Body of pancreas (tissue), 4 donors: ENCODE measurements around the gene SUPT5H. TPM values are rescaled to one million over a fixed set of nuclear protein-coding genes. Genes with fewer than 3 reads are reported as not detected.
"Not testable (repeated sequence)": the region's sequence is repeated elsewhere in the genome, so short reads cannot be mapped to it uniquely, and the experiment has no call there.

Experiments used
- ATAC-seq: fragments of 150-250 bp; one replicate; pipeline ENCODE4 v1.9.1; 2016
- DNase-seq, 4 donors: peaks; one replicate each; pipeline ENCODE4 v3.0.0-alpha.2; 2019
- H3K27ac ChIP-seq, 4 donors: fragments of 200-600 bp; sonication (generic); 1 replicate in 3 of 4; 2 replicates in 1 of 4; pipeline versions ENCODE4 v1.5.1 to v1.6.1; 2016 to 2019; ENCODE audit warnings: mild to moderate bottlenecking in 1 of 4, mixed read lengths in 1 of 4, moderate library complexity in 1 of 4
- H3K27me3 ChIP-seq, 2 donors: fragments of 200-600 bp; sonication (generic); one replicate each; pipeline ENCODE4 v1.6.0; 2016; ENCODE audit warnings: mild to moderate bottlenecking in 1 of 2
- H3K36me3 ChIP-seq, 2 donors: fragments of 200-600 bp; sonication (generic); replicated peaks in 1 of 2; 2 replicates each; pipeline ENCODE4 v1.5.1; 2016; ENCODE audit warnings: low read depth in 2 of 2; ENCODE audit not compliant: insufficient read depth in 1 of 2
- H3K4me1 ChIP-seq: fragments of 200-600 bp; sonication (generic); one replicate; pipeline ENCODE4 v1.6.0; 2016
- H3K4me3 ChIP-seq, 2 donors: fragments of 200-600 bp; sonication (generic); 1 replicate in 1 of 2; 2 replicates in 1 of 2; pipeline ENCODE4 v1.5.1; 2016 to 2019
- H3K9me3 ChIP-seq, 3 donors: fragments of 200-600 bp; sonication (generic); 1 replicate in 2 of 3; 2 replicates in 1 of 3; pipeline ENCODE4 v1.5.1; 2016
- POLR2A ChIP-seq, 3 donors: fragments of 450-650 bp; IDR thresholded peaks; one replicate each; pipeline ENCODE4 v1.6.1; 2016; ENCODE audit warnings: antibody characterized with exemption in 3 of 3, mild to moderate bottlenecking in 2 of 3
- WGBS, 2 donors: methylation state at CpG; one replicate each; pipeline ENCODE4 v1.1.5; 2017; 5-methylcytosine and 5-hydroxymethylcytosine counted together
- intact Hi-C: fragments of 100-400 bp; cut with DNase I; formaldehyde crosslinking; loops from one replicate; pipeline ENCODE4 v1.15.1; 2023
- total RNA-seq, 2 donors: library from RNA; depleted of rRNA; stranded (reverse); fragments of >200 nt; gene quantifications; one replicate each; pipeline ENCODE4 v1.1.0, GENCODE V29; 2016
- TF ChIP-seq, protein P1 (sequence below), 7 experiments: fragments of 450-650 bp in 4 of 7; fragments of 200-600 bp in 3 of 7; sonication (generic) in 3 of 7; IDR thresholded peaks; one replicate each; pipeline ENCODE4 v1.5.1; 2016 to 2019; ENCODE audit warnings: antibody characterized with exemption in 7 of 7

Gene SUPT5H
- total RNA-seq, 2 donors from 2014 or later, result 82.0 to 90.3 TPM

- Histone ChIP-seq H3K27ac (no peak overlapping the region), H3K4me3 (no peak overlapping the region), H3K27me3 (no peaks in the 10 kb centered on the region), H3K9me3 (no peaks in the 10 kb centered on the region), H3K4me1 (no peaks in the 10 kb centered on the region), H3K36me3 (peaks cover 26 to 66% of the 10 kb centered on the region in 2 donors)
- intact Hi-C loops, result loop anchor here (10.0 kb wide), 1 partner anchor 62 kb away; the partner anchor contains the start of gene EID2B
- DNase-seq (no peak), ATAC-seq (no peak)
- TF ChIP-seq, protein P1, sequence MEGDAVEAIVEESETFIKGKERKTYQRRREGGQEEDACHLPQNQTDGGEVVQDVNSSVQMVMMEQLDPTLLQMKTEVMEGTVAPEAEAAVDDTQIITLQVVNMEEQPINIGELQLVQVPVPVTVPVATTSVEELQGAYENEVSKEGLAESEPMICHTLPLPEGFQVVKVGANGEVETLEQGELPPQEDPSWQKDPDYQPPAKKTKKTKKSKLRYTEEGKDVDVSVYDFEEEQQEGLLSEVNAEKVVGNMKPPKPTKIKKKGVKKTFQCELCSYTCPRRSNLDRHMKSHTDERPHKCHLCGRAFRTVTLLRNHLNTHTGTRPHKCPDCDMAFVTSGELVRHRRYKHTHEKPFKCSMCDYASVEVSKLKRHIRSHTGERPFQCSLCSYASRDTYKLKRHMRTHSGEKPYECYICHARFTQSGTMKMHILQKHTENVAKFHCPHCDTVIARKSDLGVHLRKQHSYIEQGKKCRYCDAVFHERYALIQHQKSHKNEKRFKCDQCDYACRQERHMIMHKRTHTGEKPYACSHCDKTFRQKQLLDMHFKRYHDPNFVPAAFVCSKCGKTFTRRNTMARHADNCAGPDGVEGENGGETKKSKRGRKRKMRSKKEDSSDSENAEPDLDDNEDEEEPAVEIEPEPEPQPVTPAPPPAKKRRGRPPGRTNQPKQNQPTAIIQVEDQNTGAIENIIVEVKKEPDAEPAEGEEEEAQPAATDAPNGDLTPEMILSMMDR (IDR thresholded peaks at IDR 0.05), result no peak
- no peak for TF ChIP-seq POLR2A (IDR thresholded peaks at IDR 0.05)
- 88 to 97% methylated on average over 10 to 25 of the region's 32 CpGs for WGBS, 2 donors
Observed at GRCh38 chr19:39472746-39473442, 27.5 kb downstream of the SUPT5H start.

DNA sequence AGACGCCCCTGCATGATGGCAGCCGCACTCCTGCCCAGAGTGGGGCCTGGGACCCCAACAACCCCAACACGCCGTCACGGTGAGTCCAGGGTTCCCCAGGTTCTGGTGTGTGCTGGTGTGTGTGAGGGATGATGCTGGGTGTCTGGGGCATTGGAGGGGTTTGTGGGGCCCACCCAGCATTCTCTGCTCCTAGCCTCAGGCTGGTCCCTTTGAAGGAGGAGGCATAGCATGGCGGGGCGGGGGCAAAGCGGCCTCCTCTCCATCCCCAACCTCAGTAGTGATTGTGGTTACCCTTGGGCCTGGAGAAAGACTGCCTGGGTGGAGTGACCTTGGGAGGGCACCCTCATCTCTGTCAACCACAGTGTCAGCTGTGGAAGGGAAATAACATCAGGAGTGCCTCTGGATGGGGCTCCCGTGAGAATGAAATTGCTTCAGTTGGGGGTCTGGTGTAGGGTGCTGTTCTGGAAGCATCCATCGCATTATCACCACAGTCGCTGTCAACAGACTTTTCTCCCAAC is 28.1 kb downstream of the SUPT5H start:
- ATAC-seq (no peak), DNase-seq (no peak)
- H3K4me1 ChIP-seq, result no peaks in the 10 kb centered on the region
- H3K27me3 ChIP-seq, result no peaks in the 10 kb centered on the region
- intact Hi-C loops, result loop anchor here (10.0 kb wide), 1 partner anchor 61 kb away; the partner anchor contains the start of gene EID2B
- 83 to 93% methylated on average over 5 to 8 of the region's 11 CpGs for WGBS, 2 donors
- no peaks in the 10 kb centered on the region for H3K9me3 ChIP-seq
- H3K27ac ChIP-seq, result no peak overlapping the region
- H3K4me3 ChIP-seq, result no peak overlapping the region
- TF ChIP-seq, protein P1 (IDR thresholded peaks at IDR 0.05), result no peak
- no peak for TF ChIP-seq POLR2A (IDR thresholded peaks at IDR 0.05)
- H3K36me3 ChIP-seq, result peaks cover 20 to 61% of the 10 kb centered on the region in 2 donors

DNA sequence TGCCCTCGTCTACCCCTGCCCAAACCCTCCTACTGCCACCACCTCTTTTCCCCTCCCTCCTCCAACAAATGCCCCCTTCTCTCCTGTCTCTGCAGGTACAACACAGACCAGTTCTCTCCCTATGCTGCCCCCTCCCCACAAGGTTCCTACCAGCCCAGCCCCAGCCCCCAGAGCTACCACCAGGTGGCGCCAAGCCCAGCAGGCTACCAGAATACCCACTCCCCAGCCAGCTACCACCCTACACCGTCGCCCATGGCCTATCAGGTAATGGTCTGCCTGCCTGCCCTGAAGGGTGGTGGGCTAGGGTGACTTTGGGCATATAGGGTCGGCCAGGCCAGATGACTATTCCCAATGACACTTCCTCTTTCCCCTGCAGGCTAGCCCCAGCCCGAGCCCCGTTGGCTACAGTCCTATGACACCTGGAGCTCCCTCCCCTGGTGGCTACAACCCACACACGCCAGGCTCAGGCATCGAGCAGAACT is 28.8 kb downstream of the SUPT5H start:
- intact Hi-C loops, result loop anchor here (10.0 kb wide), 1 partner anchor 61 kb away; the partner anchor contains the start of gene EID2B
- H3K36me3 ChIP-seq, result peaks cover 16 to 55% of the 10 kb centered on the region in 2 donors
- WGBS, 2 donors, result 60 to 61% methylated on average over 7 to 8 of the region's 9 CpGs
- DNase-seq, result peak; percentile 45 to 67 (median 53)
- TF ChIP-seq POLR2A (IDR thresholded peaks at IDR 0.05), result no peak
- TF ChIP-seq, protein P1 (IDR thresholded peaks at IDR 0.05), result peak; percentile 48 to 76 (median 70)
- H3K9me3 ChIP-seq, result no peaks in the 10 kb centered on the region
- H3K4me1 ChIP-seq, result no peaks in the 10 kb centered on the region
- no peak overlapping the region for H3K27ac ChIP-seq
- H3K4me3 ChIP-seq, result no peak overlapping the region
- peak; percentile 55 for ATAC-seq
- H3K27me3 ChIP-seq, result no peaks in the 10 kb centered on the region

DNA sequence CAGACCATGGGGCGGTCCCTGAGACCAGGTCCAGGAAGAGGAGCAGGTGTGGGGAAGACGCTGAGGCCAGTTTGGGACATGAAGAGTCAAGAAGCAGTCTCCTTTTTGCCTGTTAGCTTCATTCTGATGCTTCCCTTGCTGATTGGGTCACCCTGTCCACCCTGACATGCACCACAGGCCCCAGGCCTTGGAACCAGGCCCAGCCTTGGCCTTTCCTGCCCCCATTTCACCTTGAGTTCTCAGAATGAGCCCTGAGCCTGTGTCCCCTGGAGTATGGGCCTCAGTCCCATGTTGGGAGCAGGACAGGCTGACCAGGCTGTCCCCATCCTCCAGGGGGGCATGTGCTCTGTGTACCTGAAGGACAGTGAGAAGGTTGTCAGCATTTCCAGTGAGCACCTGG is 30.4 kb downstream of the SUPT5H start:
- intact Hi-C loops, result loop anchor here (10.0 kb wide), 1 partner anchor 59 kb away; the partner anchor contains the start of gene EID2B

DNA sequence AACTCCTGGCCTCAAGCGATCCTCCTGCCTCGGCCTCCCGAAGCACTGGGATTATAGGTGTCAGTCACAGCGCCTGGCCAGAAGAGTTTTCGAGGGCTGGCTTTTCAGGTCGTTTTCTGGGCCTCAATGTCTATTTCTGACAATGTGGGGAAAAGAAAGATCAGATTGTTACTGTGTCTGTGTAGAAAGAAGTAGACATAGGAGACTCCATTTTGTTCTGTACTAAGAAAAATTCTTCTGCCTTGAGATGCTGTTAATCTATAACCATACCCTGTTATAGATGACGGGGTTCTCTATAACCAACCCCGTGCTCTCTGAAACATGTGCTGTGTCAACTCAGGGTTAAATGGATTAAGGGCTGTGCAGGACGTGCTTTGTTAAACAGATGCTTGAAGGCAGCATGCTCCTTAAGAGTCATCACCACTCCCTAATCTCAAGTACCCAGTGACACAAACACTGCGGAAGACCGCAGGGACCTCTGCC is 34.0 kb downstream of the SUPT5H start:
- H3K36me3 ChIP-seq, DNase-seq, H3K4me3 ChIP-seq, H3K27me3 ChIP-seq, H3K27ac ChIP-seq, H3K9me3 ChIP-seq, ATAC-seq: not testable (repeated sequence)
- H3K4me1 ChIP-seq, result peaks cover 19% of the 10 kb centered on the region
- intact Hi-C loops, result loop anchor here (10.0 kb wide), 1 partner anchor 55 kb away; the partner anchor contains the start of gene EID2B
- WGBS, 2 donors, result 71 to 72% methylated on average over 11 of the region's 11 CpGs

More for the DNA sequence above, 30.4 kb downstream of the SUPT5H start:
- DNase-seq (no peak), ATAC-seq (no peak)
- peaks cover 8% of the 10 kb centered on the region for H3K4me1 ChIP-seq
- H3K27ac ChIP-seq, result no peak overlapping the region
- no peak overlapping the region for H3K4me3 ChIP-seq
- H3K27me3 ChIP-seq, result no peaks in the 10 kb centered on the region
- TF ChIP-seq POLR2A (IDR thresholded peaks at IDR 0.05), result no peak
- TF ChIP-seq, protein P1 (IDR thresholded peaks at IDR 0.05), result no peak
- WGBS, 2 donors, result 90 to 96% methylated on average over 2 of the region's 2 CpGs
- H3K36me3 ChIP-seq, result peaks cover 13 to 39% of the 10 kb centered on the region in 2 donors
- H3K9me3 ChIP-seq, result no peaks in the 10 kb centered on the region
